Fibroblast of lung (primary cell): ENCODE results near the gene CAMTA1. TPM values are rescaled to one million over a fixed set of nuclear protein-coding genes. Genes with fewer than 3 reads are reported as not detected.

Source experiments
- DNase-seq, 2 donors: peaks; one replicate each; pipeline versions ENCODE4 v3.0.0 to v3.0.0-alpha.2; 2010; ENCODE audit warnings: low read depth in 2 of 2
- H2AFZ ChIP-seq: 2 replicates; pipeline ENCODE4 v1.5.1; 2012; ENCODE audit warnings: low read length, control low read depth, inconsistent platforms
- H3K27ac ChIP-seq: 2 replicates; pipeline ENCODE4 v1.5.1; 2011; ENCODE audit warnings: low read length, control low read depth; ENCODE audit not compliant: insufficient read depth
- H3K27me3 ChIP-seq: 2 replicates; pipeline ENCODE4 v1.5.1; 2011; ENCODE audit warnings: mild to moderate bottlenecking, low read length; ENCODE audit not compliant: control insufficient read depth, insufficient read depth
- H3K36me3 ChIP-seq: 2 replicates; pipeline ENCODE4 v1.5.1; 2011; ENCODE audit warnings: low read length; ENCODE audit not compliant: control insufficient read depth, insufficient read depth
- H3K4me1 ChIP-seq: 2 replicates; pipeline ENCODE4 v1.5.1; 2011; ENCODE audit warnings: low read length; ENCODE audit not compliant: control insufficient read depth, insufficient read depth; ENCODE audit errors: extremely low read depth
- H3K4me2 ChIP-seq: 2 replicates; pipeline ENCODE4 v1.5.1; 2011; ENCODE audit warnings: low read length, control low read depth; ENCODE audit not compliant: insufficient read depth; ENCODE audit errors: extremely low read depth
- H3K4me3 ChIP-seq, 4 experiments: fragments of 200-600 bp in 1 of 4; sonication (generic) in 1 of 4; replicated peaks in 1 of 4; 2 replicates each; pipeline ENCODE4 v1.5.1; 2011 to 2016; ENCODE audit warnings: low read length in 4 of 4, low read depth in 3 of 4, mild to moderate bottlenecking in 3 of 4, control low read depth in 2 of 4, inconsistent platforms in 1 of 4, mixed read lengths in 1 of 4; ENCODE audit not compliant: insufficient read depth in 1 of 4; ENCODE audit errors: control extremely low read depth in 1 of 4
- H3K79me2 ChIP-seq: 2 replicates; pipeline ENCODE4 v1.5.1; 2012; ENCODE audit warnings: mild to moderate bottlenecking, low read length, inconsistent platforms; ENCODE audit not compliant: control insufficient read depth, insufficient read depth
- H3K9ac ChIP-seq: 2 replicates; pipeline ENCODE4 v1.5.1; 2011; ENCODE audit warnings: mild to moderate bottlenecking, low read length, control low read depth; ENCODE audit not compliant: insufficient read depth
- H3K9me3 ChIP-seq: 2 replicates; pipeline ENCODE4 v1.5.1; 2012; ENCODE audit warnings: low read depth, low read length; ENCODE audit not compliant: control insufficient read depth, insufficient read depth
- H4K20me1 ChIP-seq: 2 replicates; pipeline ENCODE4 v1.5.1; 2011; ENCODE audit warnings: low read length; ENCODE audit not compliant: control insufficient read depth, insufficient read depth; ENCODE audit errors: extremely low read depth
- CTCF ChIP-seq, 2 donors: IDR thresholded peaks in 1 of 2; conservative IDR thresholded peaks in 1 of 2; 1 replicate in 1 of 2; 2 replicates in 1 of 2; pipeline ENCODE4 v1.5.1; 2011 to 2012; ENCODE audit warnings: low read length in 2 of 2, control low read depth in 1 of 2, inconsistent platforms in 1 of 2, low read depth in 1 of 2, mild to moderate bottlenecking in 1 of 2
- EZH2 ChIP-seq: IDR thresholded peaks from 2 replicates; pipeline ENCODE4 v1.5.1; 2012; ENCODE audit warnings: low read length, control low read depth, mild to moderate bottlenecking; ENCODE audit errors: missing control alignments
- polyA plus RNA-seq, 2 donors: library from polyadenylated mRNA; depleted of rRNA in 1 of 2; stranded (reverse) in 1 of 2; unstranded in 1 of 2; fragments of >200 nt; gene quantifications; 2 replicates each; pipeline ENCODE4 v1.2.1, GENCODE V29; 2011 to 2012; ENCODE audit warnings: missing spikeins in 1 of 2
- total RNA-seq: library from RNA; depleted of rRNA; stranded (reverse); fragments of >200 nt; gene quantifications from 2 replicates; pipeline ENCODE4 v1.2.1, GENCODE V29; 2014

The CAMTA1 gene
- total and polyA plus RNA-seq, 2 donors (not counting 1 experiment from before 2014, with no cell fraction given), result 47.6 to 86.0 TPM

- Histone ChIP-seq H3K9me3 (no peaks in the 10 kb centered on the region), H3K4me2 (no peak overlapping the region), H3K27ac (no peak overlapping the region), H4K20me1 (no peaks in the 10 kb centered on the region), H3K4me1 (no peaks in the 10 kb centered on the region), H3K4me3 (peak overlapping the region in 1 of 4 experiments; percentile 59), H3K36me3 (no peaks in the 10 kb centered on the region), H2AFZ (no peak overlapping the region), H3K27me3 (peaks cover 4% of the 10 kb centered on the region), H3K79me2 (no peaks in the 10 kb centered on the region), H3K9ac (no peak overlapping the region)
- TF ChIP-seq CTCF (conservative IDR thresholded peaks at IDR 0.05 in 1 of 2, IDR thresholded peaks at IDR 0.05 in 1 of 2; ENCODE audit: low read depth in 1 of 2, low read length in 2 of 2), result no peak
- TF ChIP-seq EZH2, result no peak
- DNase-seq, result no peak
Measured at GRCh38 chr1:7679159-7679872, 894.1 kb downstream of the CAMTA1 start.

GRCh38 chr1:7679873-7680206, 894.6 kb downstream of the CAMTA1 start:
- TF ChIP-seq EZH2 (no peak), CTCF (conservative IDR thresholded peaks at IDR 0.05 in 1 of 2, IDR thresholded peaks at IDR 0.05 in 1 of 2; ENCODE audit: low read depth in 1 of 2, low read length in 2 of 2) (no peak)
- no peaks in the 10 kb centered on the region for H3K4me1 ChIP-seq
- H3K4me2 ChIP-seq, result peak overlapping the region; percentile 78
- H3K27ac ChIP-seq, result no peak overlapping the region
- H3K9ac ChIP-seq, result no peak overlapping the region
- peak overlapping the region in 3 of 4 experiments; percentile 31 to 59 (median 51) for H3K4me3 ChIP-seq
- no peaks in the 10 kb centered on the region for H3K36me3 ChIP-seq
- no peak overlapping the region for H2AFZ ChIP-seq
- peaks cover 4% of the 10 kb centered on the region for H3K27me3 ChIP-seq
- no peak for DNase-seq
- H3K79me2 ChIP-seq, result no peaks in the 10 kb centered on the region
- no peaks in the 10 kb centered on the region for H3K9me3 ChIP-seq
- no peaks in the 10 kb centered on the region for H4K20me1 ChIP-seq

GRCh38 chr1:7680207-7680954, 895.1 kb downstream of the CAMTA1 start:
- peak overlapping the region; percentile 31 to 59 (median 43) for H3K4me3 ChIP-seq
- no peaks in the 10 kb centered on the region for H3K4me1 ChIP-seq
- no peaks in the 10 kb centered on the region for H3K9me3 ChIP-seq
- no peaks in the 10 kb centered on the region for H4K20me1 ChIP-seq
- no peak overlapping the region for H3K27ac ChIP-seq
- H3K79me2 ChIP-seq, result no peaks in the 10 kb centered on the region
- TF ChIP-seq EZH2 (no peak), CTCF (conservative IDR thresholded peaks at IDR 0.05 in 1 of 2, IDR thresholded peaks at IDR 0.05 in 1 of 2; ENCODE audit: low read depth in 1 of 2, low read length in 2 of 2) (no peak)
- H3K9ac ChIP-seq, result peak overlapping the region; percentile 23
- no peaks in the 10 kb centered on the region for H3K36me3 ChIP-seq
- peaks cover 4% of the 10 kb centered on the region for H3K27me3 ChIP-seq
- DNase-seq, result peak; percentile 8 to 44
- peak overlapping the region; percentile 78 for H3K4me2 ChIP-seq
- H2AFZ ChIP-seq, result peak overlapping the region; percentile 49
